ENCODE results near the gene PHF21B. TPM values are rescaled to one million over a fixed set of nuclear protein-coding genes. Genes with fewer than 3 reads are reported as not detected.
"Not testable (repeated sequence)": the region's sequence is repeated elsewhere in the genome, so short reads cannot be mapped to it uniquely, and the experiment has no call there.

Gene PHF21B
- total and polyA plus RNA-seq, 2 donors (not counting 3 experiments of a cell fraction or from before 2014, with no cell fraction given): not detected

- CTCF ChIA-PET: no interaction called here
- H3K9ac ChIP-seq (replicated peaks; ENCODE audit: extremely low read depth, insufficient read depth, low read length): no peak overlapping the region
- dilution Hi-C loops (cut with MboI; ENCODE audit: extremely low pct_ligation_motif_present, low sequenced_read_pairs) (no loop called here), intact Hi-C loops (cut with micrococcal nuclease) (no loop called here)
- H2AFZ ChIP-seq (ENCODE audit: low read depth, low read length): no peak overlapping the region
- DNase-seq (ENCODE audit: low read depth, low spot score) (no peak), FAIRE-seq (no peak)
- peaks cover 2% of the 10 kb centered on the region for H3K9me3 ChIP-seq (replicated peaks; ENCODE audit: control insufficient read depth, insufficient read depth, low read length)
- POLR2A ChIA-PET: interaction anchor here (0.6 kb wide), 1 partner anchor 43 kb away, joined by 4 read pairs; no protein-coding TSS in a partner anchor
- no peak overlapping the region for H3K4me3 ChIP-seq (replicated peaks in 1 of 3; ENCODE audit: insufficient read depth in 1 of 3, low read depth in 1 of 3, low read length in 3 of 3)
- BruUV-seq (replicated peaks): no TSS peak
- no peak overlapping the region for H3K4me2 ChIP-seq (ENCODE audit: insufficient read depth, low read length)
- H3K79me2 ChIP-seq (ENCODE audit: control insufficient read depth, insufficient read depth, low read length): no peaks in the 10 kb centered on the region
- TF ChIP-seq CTCF (IDR thresholded peaks at IDR 0.05; ENCODE audit: extremely low read depth in 1 of 2, insufficient read depth in 1 of 2, low read depth in 1 of 2, low read length in 2 of 2): no peak
- no peak for TF ChIP-seq MAX (IDR thresholded peaks at IDR 0.05; ENCODE audit: insufficient read depth, insufficient read length)
- no peak for TF ChIP-seq EZH2 (IDR thresholded peaks at IDR 0.05; ENCODE audit: borderline replicate concordance, low read depth, low read length, severe bottlenecking)
- no peak for TF ChIP-seq POLR2A (IDR thresholded peaks at IDR 0.05; ENCODE audit: low read depth, low read length)
- TF ChIP-seq FOS (IDR thresholded peaks at IDR 0.05; ENCODE audit: borderline replicate concordance, insufficient read depth, low read length): no peak
- no peak for TF ChIP-seq GATA2 (IDR thresholded peaks at IDR 0.05; ENCODE audit: insufficient read depth, insufficient read length, low read depth, low read length)
- no peak for TF ChIP-seq JUN (IDR thresholded peaks at IDR 0.05; ENCODE audit: borderline replicate concordance, insufficient read depth, insufficient read length, low read depth)
- TF ChIP-seq MYC (IDR thresholded peaks at IDR 0.05; ENCODE audit: low read depth, low read length): no peak
- no peak for TF ChIP-seq POLR2AphosphoS5 (IDR thresholded peaks at IDR 0.05; ENCODE audit: insufficient read depth, low read depth, low read length)
- no peaks in the 10 kb centered on the region for H3K9me1 ChIP-seq (replicated peaks; ENCODE audit: control insufficient read depth, extremely low read depth, insufficient read depth, low read length)
- H3K36me3 ChIP-seq (ENCODE audit: control insufficient read depth in 2 of 2, extremely low read depth in 1 of 2, insufficient read depth in 2 of 2, low read length in 2 of 2): no peaks in the 10 kb centered on the region
- no peak overlapping the region for H3K27ac ChIP-seq (ENCODE audit: insufficient read depth, low read depth, low read length)
- no peaks in the 10 kb centered on the region for H3K27me3 ChIP-seq (ENCODE audit: control insufficient read depth in 2 of 2, insufficient read depth in 2 of 2, low read length in 2 of 2)
- no peaks in the 10 kb centered on the region for H3K4me1 ChIP-seq (ENCODE audit: control insufficient read depth, extremely low read depth, insufficient read depth, low read length)
- H4K20me1 ChIP-seq (replicated peaks; ENCODE audit: control insufficient read depth, extremely low read depth, insufficient read depth, low read length): no peaks in the 10 kb centered on the region
These were observed 153.9 kb downstream of the PHF21B start for GRCh38 chr22:44855855-44856254.

GRCh38 chr22:44854641-44855040 lies 155.2 kb downstream of the PHF21B start:
- intact Hi-C loops (cut with micrococcal nuclease); DNase-seq (ENCODE audit: low read depth, low spot score); BruUV-seq (replicated peaks); H3K36me3 ChIP-seq (ENCODE audit: control insufficient read depth in 2 of 2, extremely low read depth in 1 of 2, insufficient read depth in 2 of 2, low read length in 2 of 2); H3K4me3 ChIP-seq (replicated peaks in 1 of 3; ENCODE audit: insufficient read depth in 1 of 3, low read depth in 1 of 3, low read length in 3 of 3); H2AFZ ChIP-seq (ENCODE audit: low read depth, low read length); dilution Hi-C loops (cut with MboI; ENCODE audit: extremely low pct_ligation_motif_present, low sequenced_read_pairs); H3K9me3 ChIP-seq (replicated peaks; ENCODE audit: control insufficient read depth, insufficient read depth, low read length); H3K27me3 ChIP-seq (ENCODE audit: control insufficient read depth in 2 of 2, insufficient read depth in 2 of 2, low read length in 2 of 2); H3K9me1 ChIP-seq (replicated peaks; ENCODE audit: control insufficient read depth, extremely low read depth, insufficient read depth, low read length); H3K4me1 ChIP-seq (ENCODE audit: control insufficient read depth, extremely low read depth, insufficient read depth, low read length); H3K79me2 ChIP-seq (ENCODE audit: control insufficient read depth, insufficient read depth, low read length); CTCF ChIA-PET; H3K27ac ChIP-seq (ENCODE audit: insufficient read depth, low read depth, low read length); FAIRE-seq; H3K9ac ChIP-seq (replicated peaks; ENCODE audit: extremely low read depth, insufficient read depth, low read length); H3K4me2 ChIP-seq (ENCODE audit: insufficient read depth, low read length); POLR2A ChIA-PET; H4K20me1 ChIP-seq (replicated peaks; ENCODE audit: control insufficient read depth, extremely low read depth, insufficient read depth, low read length): not testable (repeated sequence)
